ENCODE measurements around the gene HBB. TPM values are rescaled to one million over a fixed set of nuclear protein-coding genes. Genes with fewer than 3 reads are reported as not detected.

The HBB gene
- total RNA-seq, 2 donors from 2014 or later = not detected

DNA sequence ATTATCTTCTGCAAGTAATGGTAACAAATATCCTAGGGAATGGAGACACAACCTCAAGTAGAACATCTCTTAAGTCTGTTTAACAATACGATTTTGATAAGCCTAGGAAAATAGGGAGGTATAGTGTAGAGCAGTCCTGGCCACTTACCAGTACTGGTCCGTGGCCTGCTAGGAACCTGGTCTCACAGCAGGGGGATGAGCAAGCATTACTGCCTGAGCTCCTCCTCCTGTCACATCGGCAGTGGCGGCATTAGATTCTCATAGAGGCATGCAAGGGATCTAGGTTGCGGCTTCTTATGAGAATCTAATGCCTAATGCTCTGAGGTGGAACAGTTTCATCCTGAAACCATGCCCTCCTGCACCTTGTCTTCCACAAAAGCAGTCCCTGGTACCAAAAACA is 30.8 kb downstream of the HBB start:
- Mint-ChIP-seq H3K27ac (no peak overlapping the region), H3K4me3 (no peak overlapping the region), H3K4me1 (peaks cover 18% of the 10 kb centered on the region), H3K9me3 (peaks cover 20% of the 10 kb centered on the region), H3K27me3 (ENCODE audit: insufficient read depth) (no peaks in the 10 kb centered on the region), H3K36me3 (ENCODE audit: low read depth) (peaks cover 4% of the 10 kb centered on the region)
- DNase-seq = peak; percentile 74
- WGBS, 2 experiments (ENCODE audit: insufficient coverage in 1 of 2, insufficient read length in 1 of 2) = 58 to 76% methylated on average over 3 to 5 of the region's 5 CpGs
- Histone ChIP-seq H3K4me1 (ENCODE audit: control insufficient read depth, insufficient read depth, low read length) (no peaks in the 10 kb centered on the region), H3K4me3 (ENCODE audit: low read length) (no peak overlapping the region), H3K9me3 (ENCODE audit: control insufficient read depth, low read length) (peaks cover 13% of the 10 kb centered on the region), H3K36me3 (ENCODE audit: control insufficient read depth, insufficient read depth, low read length) (no peaks in the 10 kb centered on the region), H3K27me3 (ENCODE audit: control insufficient read depth, insufficient read depth, low read length, poor library complexity, severe bottlenecking) (no peaks in the 10 kb centered on the region), H3K27ac (ENCODE audit: low read depth, low read length) (no peak overlapping the region), H3K9ac (ENCODE audit: extremely low read depth, low read length, poor library complexity, severe bottlenecking) (no peak overlapping the region)
- TF ChIP-seq, protein P1, sequence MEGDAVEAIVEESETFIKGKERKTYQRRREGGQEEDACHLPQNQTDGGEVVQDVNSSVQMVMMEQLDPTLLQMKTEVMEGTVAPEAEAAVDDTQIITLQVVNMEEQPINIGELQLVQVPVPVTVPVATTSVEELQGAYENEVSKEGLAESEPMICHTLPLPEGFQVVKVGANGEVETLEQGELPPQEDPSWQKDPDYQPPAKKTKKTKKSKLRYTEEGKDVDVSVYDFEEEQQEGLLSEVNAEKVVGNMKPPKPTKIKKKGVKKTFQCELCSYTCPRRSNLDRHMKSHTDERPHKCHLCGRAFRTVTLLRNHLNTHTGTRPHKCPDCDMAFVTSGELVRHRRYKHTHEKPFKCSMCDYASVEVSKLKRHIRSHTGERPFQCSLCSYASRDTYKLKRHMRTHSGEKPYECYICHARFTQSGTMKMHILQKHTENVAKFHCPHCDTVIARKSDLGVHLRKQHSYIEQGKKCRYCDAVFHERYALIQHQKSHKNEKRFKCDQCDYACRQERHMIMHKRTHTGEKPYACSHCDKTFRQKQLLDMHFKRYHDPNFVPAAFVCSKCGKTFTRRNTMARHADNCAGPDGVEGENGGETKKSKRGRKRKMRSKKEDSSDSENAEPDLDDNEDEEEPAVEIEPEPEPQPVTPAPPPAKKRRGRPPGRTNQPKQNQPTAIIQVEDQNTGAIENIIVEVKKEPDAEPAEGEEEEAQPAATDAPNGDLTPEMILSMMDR (conservative IDR thresholded peaks at IDR 0.05) = no peak

DNA sequence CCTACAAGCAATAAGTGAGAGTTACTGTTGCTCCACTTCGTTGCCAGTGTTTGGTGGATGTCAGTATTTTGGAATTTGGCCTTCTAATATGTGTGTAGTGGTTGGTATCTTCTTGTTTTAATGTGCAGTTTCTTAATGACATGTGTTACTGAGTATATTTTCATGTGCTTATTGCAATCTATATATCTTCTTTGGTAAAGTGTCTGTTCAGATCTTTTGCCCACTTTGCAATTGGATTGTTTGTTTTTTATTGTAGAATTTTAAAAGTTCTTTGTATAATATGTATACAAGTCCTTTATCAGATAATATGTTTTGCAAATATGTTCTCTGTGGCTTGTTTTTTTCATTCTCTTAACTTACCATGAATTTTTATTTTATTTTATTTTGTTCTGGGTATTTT is 34.1 kb downstream of the HBB start:
- TF ChIP-seq, protein P1 (conservative IDR thresholded peaks at IDR 0.05) = no peak
- WGBS, 2 experiments (ENCODE audit: insufficient coverage in 1 of 2, insufficient read length in 1 of 2) = 47% methylated on average over 1 of the region's 1 CpG; no CpG with 5 or more reads in 1 of the 2 experiments
- no peaks in the 10 kb centered on the region for H3K4me1 ChIP-seq (ENCODE audit: control insufficient read depth, insufficient read depth, low read length)
- peaks cover 18% of the 10 kb centered on the region for H3K4me1 Mint-ChIP-seq
- no peak overlapping the region for H3K27ac Mint-ChIP-seq
- no peak overlapping the region for H3K4me3 ChIP-seq (ENCODE audit: low read length)
- no peaks in the 10 kb centered on the region for H3K36me3 ChIP-seq (ENCODE audit: control insufficient read depth, insufficient read depth, low read length)
- H3K9ac ChIP-seq (ENCODE audit: extremely low read depth, low read length, poor library complexity, severe bottlenecking) = no peak overlapping the region
- H3K27me3 ChIP-seq (ENCODE audit: control insufficient read depth, insufficient read depth, low read length, poor library complexity, severe bottlenecking) = no peaks in the 10 kb centered on the region
- H3K27ac ChIP-seq (ENCODE audit: low read depth, low read length) = no peak overlapping the region
- DNase-seq = no peak
- H3K36me3 Mint-ChIP-seq (ENCODE audit: low read depth) = peaks cover 5% of the 10 kb centered on the region
- H3K27me3 Mint-ChIP-seq (ENCODE audit: insufficient read depth) = no peaks in the 10 kb centered on the region
- no peak overlapping the region for H3K4me3 Mint-ChIP-seq
- peaks cover 40% of the 10 kb centered on the region for H3K9me3 Mint-ChIP-seq
- H3K9me3 ChIP-seq (ENCODE audit: control insufficient read depth, low read length) = peaks cover 38% of the 10 kb centered on the region

DNA sequence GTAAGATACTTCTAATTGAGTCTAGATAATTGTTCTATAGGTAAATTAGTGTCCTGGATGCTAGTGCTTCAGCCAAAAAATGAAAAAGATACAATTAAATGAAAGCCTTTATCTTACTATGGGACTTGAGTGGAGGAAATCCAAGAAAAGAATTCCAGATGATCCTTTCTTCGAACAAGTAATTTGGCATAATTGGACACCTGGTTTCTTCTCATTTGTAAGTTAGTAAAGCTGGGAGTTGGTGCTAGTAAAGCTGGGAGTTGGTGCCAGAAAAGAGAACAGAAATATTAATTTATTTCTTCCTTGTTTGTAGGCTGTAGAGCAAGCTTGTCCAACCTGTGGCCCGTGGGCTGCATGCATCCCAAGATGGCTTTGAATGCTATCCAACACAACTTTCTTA is 38.7 kb downstream of the HBB start:
- no peaks in the 10 kb centered on the region for H3K36me3 ChIP-seq (ENCODE audit: control insufficient read depth, insufficient read depth, low read length)
- no peaks in the 10 kb centered on the region for H3K4me1 ChIP-seq (ENCODE audit: control insufficient read depth, insufficient read depth, low read length)
- peaks cover 38% of the 10 kb centered on the region for H3K9me3 ChIP-seq (ENCODE audit: control insufficient read depth, low read length)
- H3K27me3 ChIP-seq (ENCODE audit: control insufficient read depth, insufficient read depth, low read length, poor library complexity, severe bottlenecking) = no peaks in the 10 kb centered on the region
- Mint-ChIP-seq H3K36me3 (ENCODE audit: low read depth) (peaks cover 5% of the 10 kb centered on the region), H3K4me3 (no peak overlapping the region), H3K9me3 (peaks cover 33% of the 10 kb centered on the region), H3K4me1 (peaks cover under 1% of the 10 kb centered on the region), H3K27ac (no peak overlapping the region), H3K27me3 (ENCODE audit: insufficient read depth) (no peaks in the 10 kb centered on the region)
- DNase-seq = no peak
- 90 to 100% methylated on average over 1 to 2 of the region's 2 CpGs for WGBS, 2 experiments (ENCODE audit: insufficient coverage in 1 of 2, insufficient read length in 1 of 2)
- no peak overlapping the region for H3K9ac ChIP-seq (ENCODE audit: extremely low read depth, low read length, poor library complexity, severe bottlenecking)
- no peak overlapping the region for H3K27ac ChIP-seq (ENCODE audit: low read depth, low read length)
- no peak overlapping the region for H3K4me3 ChIP-seq (ENCODE audit: low read length)
- TF ChIP-seq, protein P1 (conservative IDR thresholded peaks at IDR 0.05) = no peak

Measured in endodermal cell (in vitro differentiated cells).